Panc1 (cell line): Measurements from ENCODE around the gene CPLX1. TPM values are rescaled to one million over a fixed set of nuclear protein-coding genes. Genes with fewer than 3 reads are reported as not detected.

Experiments
- ATAC-seq: fragments of 200-7000 bp; cut with Tn5 transposase; 2 replicates; pipeline ENCODE4 v1.9.1; 2020; ENCODE audit warnings: mild to moderate bottlenecking, moderate library complexity
- BruUV-seq: library from RNA; stranded (reverse); fragments of 400-500 nt; replicated peaks from 2 replicates; lab custom pipeline; 2021; lab: Mats Ljungman, UMichigan
- CTCF ChIA-PET: fragments of 300-600 bp; sonication (Branson Sonifier 250); formaldehyde crosslinking; loops from one replicate; lab custom pipeline; 2022; ENCODE audit warnings: antibody characterized with exemption; lab: Charles Lee
- POLR2A ChIA-PET: fragments of 300-600 bp; sonication (Branson Sonifier 250); formaldehyde crosslinking; loops from one replicate; lab custom pipeline; 2022; ENCODE audit warnings: antibody characterized with exemption; lab: Charles Lee
- DNase-seq: peaks from one replicate; pipeline ENCODE4 v3.0.0-alpha.2; 2010; ENCODE audit warnings: low read depth, low spot score
- H3K27ac ChIP-seq: 2 replicates; pipeline ENCODE4 v1.5.1; 2011; ENCODE audit warnings: mild to moderate bottlenecking, low read length, inconsistent platforms
- H3K27me3 ChIP-seq: fragments of 200-500 bp; sonication (Bioruptor generic); 2 replicates; pipeline ENCODE4 v1.6.0; 2014; ENCODE audit warnings: low read length, inconsistent platforms; ENCODE audit not compliant: control insufficient read depth, insufficient read depth
- H3K36me3 ChIP-seq: fragments of 200-500 bp; sonication (Bioruptor generic); 2 replicates; pipeline ENCODE4 v1.5.1; 2014; ENCODE audit warnings: inconsistent platforms, mild to moderate bottlenecking, low read length, moderate library complexity; ENCODE audit not compliant: control insufficient read depth, insufficient read depth
- H3K4me1 ChIP-seq: 2 replicates; pipeline ENCODE4 v1.5.1; 2011; ENCODE audit warnings: inconsistent platforms, mild to moderate bottlenecking, low read length, moderate library complexity; ENCODE audit not compliant: control insufficient read depth, insufficient read depth
- H3K4me3 ChIP-seq, 2 experiments: 2 replicates each; pipeline ENCODE4 v1.5.1; 2011 to 2012; ENCODE audit warnings: low read depth in 2 of 2, low read length in 2 of 2, mild to moderate bottlenecking in 2 of 2, inconsistent platforms in 1 of 2, moderate library complexity in 1 of 2
- H3K9me3 ChIP-seq: fragments of 200-500 bp; sonication (Bioruptor generic); 2 replicates; pipeline ENCODE4 v1.5.1; 2014; ENCODE audit warnings: low read depth, mild to moderate bottlenecking, inconsistent platforms, low read length, moderate library complexity; ENCODE audit not compliant: control insufficient read depth, insufficient read depth
- CTCF ChIP-seq: fragments of 450-650 bp; IDR thresholded peaks from 2 replicates; pipeline ENCODE4 v1.5.1; 2017; ENCODE audit warnings: mild to moderate bottlenecking
- POLR2AphosphoS5 ChIP-seq: IDR thresholded peaks from 2 replicates; pipeline ENCODE4 v1.6.1; 2012; ENCODE audit warnings: mild to moderate bottlenecking, low read depth, low read length, moderate library complexity
- SIN3A ChIP-seq: IDR thresholded peaks from 2 replicates; pipeline ENCODE4 v1.6.1; 2012; ENCODE audit warnings: low read depth, mild to moderate bottlenecking, low read length, moderate library complexity, borderline replicate concordance; ENCODE audit not compliant: insufficient read depth
- TCF7L2 ChIP-seq: IDR thresholded peaks from 2 replicates; pipeline ENCODE4 v1.6.1; 2011; ENCODE audit warnings: mild to moderate bottlenecking, low read depth, low read length, inconsistent platforms
- in situ Hi-C: cut with HindIII; loops from 2 replicates; pipeline ENCODE4 v1.10.0; 2016; ENCODE audit warnings: low sequenced_read_pairs, low pct_unique_long_range_greater_than_20kb
- intact Hi-C: fragments of 100-400 bp; cut with micrococcal nuclease; formaldehyde crosslinking; loops from one replicate; pipeline ENCODE4 v1.10.0; 2022; ENCODE audit not compliant: unreplicated experiment
- total RNA-seq: library from RNA; stranded (reverse); gene quantifications from one replicate; pipeline ENCODE4 v1.2.1, GENCODE V29; 2021; ENCODE audit not compliant: unreplicated experiment
- TF ChIP-seq, protein P1 (sequence below), 2 experiments: IDR thresholded peaks; 2 replicates each; pipeline ENCODE4 v1.6.1; 2011 to 2012; ENCODE audit warnings: low read depth in 2 of 2, control low read depth in 1 of 2, low read length in 1 of 2, mild to moderate bottlenecking in 1 of 2, moderate library complexity in 1 of 2; ENCODE audit not compliant: insufficient read depth in 1 of 2

CPLX1 gene
- total RNA-seq, 1 experiment from 2014 or later, result 6.7 TPM

DNA sequence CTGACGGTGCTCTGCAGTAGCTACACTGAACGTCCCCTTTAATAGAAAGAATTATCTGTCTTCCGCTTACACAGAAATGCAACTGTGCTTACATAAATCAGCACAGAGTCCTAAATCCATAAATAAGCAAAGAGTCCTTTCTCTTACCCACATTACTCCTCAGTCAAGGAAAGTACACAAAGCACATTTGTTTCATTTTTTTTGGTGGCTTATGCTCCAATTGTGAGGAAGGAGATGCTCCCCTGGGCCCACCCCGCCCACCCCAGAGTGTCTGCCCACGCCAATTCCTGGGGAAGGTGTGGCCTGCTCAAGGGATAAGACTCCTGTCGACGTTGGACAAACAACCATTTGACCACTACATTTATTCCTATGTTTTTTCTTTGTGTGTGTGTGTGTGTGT is 53.8 kb downstream of the CPLX1 start:
- in situ Hi-C loops (no loop called here), intact Hi-C loops (no loop called here)
- no peaks in the 10 kb centered on the region for H3K9me3 ChIP-seq
- ATAC-seq (no peak), DNase-seq (no peak)
- no peaks in the 10 kb centered on the region for H3K27me3 ChIP-seq
- no TSS peak for BruUV-seq
- H3K4me1 ChIP-seq, result peaks cover 22% of the 10 kb centered on the region
- CTCF ChIA-PET, result no interaction called here
- H3K4me3 ChIP-seq, result no peak overlapping the region
- POLR2A ChIA-PET, result no interaction called here
- no peak overlapping the region for H3K27ac ChIP-seq
- TF ChIP-seq CTCF (no peak), POLR2AphosphoS5 (no peak), SIN3A (no peak), TCF7L2 (no peak)
- TF ChIP-seq, protein P1, sequence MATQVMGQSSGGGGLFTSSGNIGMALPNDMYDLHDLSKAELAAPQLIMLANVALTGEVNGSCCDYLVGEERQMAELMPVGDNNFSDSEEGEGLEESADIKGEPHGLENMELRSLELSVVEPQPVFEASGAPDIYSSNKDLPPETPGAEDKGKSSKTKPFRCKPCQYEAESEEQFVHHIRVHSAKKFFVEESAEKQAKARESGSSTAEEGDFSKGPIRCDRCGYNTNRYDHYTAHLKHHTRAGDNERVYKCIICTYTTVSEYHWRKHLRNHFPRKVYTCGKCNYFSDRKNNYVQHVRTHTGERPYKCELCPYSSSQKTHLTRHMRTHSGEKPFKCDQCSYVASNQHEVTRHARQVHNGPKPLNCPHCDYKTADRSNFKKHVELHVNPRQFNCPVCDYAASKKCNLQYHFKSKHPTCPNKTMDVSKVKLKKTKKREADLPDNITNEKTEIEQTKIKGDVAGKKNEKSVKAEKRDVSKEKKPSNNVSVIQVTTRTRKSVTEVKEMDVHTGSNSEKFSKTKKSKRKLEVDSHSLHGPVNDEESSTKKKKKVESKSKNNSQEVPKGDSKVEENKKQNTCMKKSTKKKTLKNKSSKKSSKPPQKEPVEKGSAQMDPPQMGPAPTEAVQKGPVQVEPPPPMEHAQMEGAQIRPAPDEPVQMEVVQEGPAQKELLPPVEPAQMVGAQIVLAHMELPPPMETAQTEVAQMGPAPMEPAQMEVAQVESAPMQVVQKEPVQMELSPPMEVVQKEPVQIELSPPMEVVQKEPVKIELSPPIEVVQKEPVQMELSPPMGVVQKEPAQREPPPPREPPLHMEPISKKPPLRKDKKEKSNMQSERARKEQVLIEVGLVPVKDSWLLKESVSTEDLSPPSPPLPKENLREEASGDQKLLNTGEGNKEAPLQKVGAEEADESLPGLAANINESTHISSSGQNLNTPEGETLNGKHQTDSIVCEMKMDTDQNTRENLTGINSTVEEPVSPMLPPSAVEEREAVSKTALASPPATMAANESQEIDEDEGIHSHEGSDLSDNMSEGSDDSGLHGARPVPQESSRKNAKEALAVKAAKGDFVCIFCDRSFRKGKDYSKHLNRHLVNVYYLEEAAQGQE (IDR thresholded peaks at IDR 0.05; ENCODE audit: insufficient read depth in 1 of 2, low read depth in 2 of 2, low read length in 1 of 2), result no peak
- H3K36me3 ChIP-seq, result peaks cover 2% of the 10 kb centered on the region; the same call in 1 of the 2 replicates

GRCh38 chr4:771464-771863 is 54.5 kb downstream of the CPLX1 start:
- Histone ChIP-seq H3K27ac (no peak overlapping the region), H3K36me3 (peaks cover 2% of the 10 kb centered on the region; the same call in 1 of the 2 replicates), H3K4me1 (peaks cover 28% of the 10 kb centered on the region), H3K9me3 (no peaks in the 10 kb centered on the region), H3K4me3 (no peak overlapping the region), H3K27me3 (no peaks in the 10 kb centered on the region)
- BruUV-seq, result no TSS peak
- in situ Hi-C loops, result no loop called here
- CTCF ChIA-PET, result no interaction called here
- TF ChIP-seq POLR2AphosphoS5 (no peak), TCF7L2 (no peak), CTCF (no peak)
- TF ChIP-seq, protein P1 (IDR thresholded peaks at IDR 0.05; ENCODE audit: insufficient read depth in 1 of 2, low read depth in 2 of 2, low read length in 1 of 2), result no peak
- POLR2A ChIA-PET, result no interaction called here
- DNase-seq, result no peak
- intact Hi-C loops, result no loop called here
- ATAC-seq, result no peak
